Body of pancreas (tissue), 4 donors: Measurements from ENCODE around the gene FEV.

ENCODE experiments used
- CTCF ChIP-seq, 7 experiments: fragments of 450-650 bp in 4 of 7; fragments of 200-600 bp in 3 of 7; sonication (generic) in 3 of 7; IDR thresholded peaks; one replicate each; pipeline ENCODE4 v1.5.1; 2016 to 2019; ENCODE audit warnings: antibody characterized with exemption in 7 of 7
- POLR2A ChIP-seq, 3 donors: fragments of 450-650 bp; IDR thresholded peaks; one replicate each; pipeline ENCODE4 v1.6.1; 2016; ENCODE audit warnings: antibody characterized with exemption in 3 of 3, mild to moderate bottlenecking in 2 of 3

- TF ChIP-seq CTCF (IDR thresholded peaks at IDR 0.05) (no peak), POLR2A (IDR thresholded peaks at IDR 0.05) (peak in 1 of 3 donors; percentile 19)
Observed at GRCh38 chr2:218964041-218964771, 20.8 kb downstream of the FEV start.
